ENCODE data around the gene CMTR1. TPM values are rescaled to one million over a fixed set of nuclear protein-coding genes. Genes with fewer than 3 reads are reported as not detected.
"Not testable (repeated sequence)": the region's sequence is repeated elsewhere in the genome, so short reads cannot be mapped to it uniquely, and the experiment has no call there.

The CMTR1 gene, protein sequence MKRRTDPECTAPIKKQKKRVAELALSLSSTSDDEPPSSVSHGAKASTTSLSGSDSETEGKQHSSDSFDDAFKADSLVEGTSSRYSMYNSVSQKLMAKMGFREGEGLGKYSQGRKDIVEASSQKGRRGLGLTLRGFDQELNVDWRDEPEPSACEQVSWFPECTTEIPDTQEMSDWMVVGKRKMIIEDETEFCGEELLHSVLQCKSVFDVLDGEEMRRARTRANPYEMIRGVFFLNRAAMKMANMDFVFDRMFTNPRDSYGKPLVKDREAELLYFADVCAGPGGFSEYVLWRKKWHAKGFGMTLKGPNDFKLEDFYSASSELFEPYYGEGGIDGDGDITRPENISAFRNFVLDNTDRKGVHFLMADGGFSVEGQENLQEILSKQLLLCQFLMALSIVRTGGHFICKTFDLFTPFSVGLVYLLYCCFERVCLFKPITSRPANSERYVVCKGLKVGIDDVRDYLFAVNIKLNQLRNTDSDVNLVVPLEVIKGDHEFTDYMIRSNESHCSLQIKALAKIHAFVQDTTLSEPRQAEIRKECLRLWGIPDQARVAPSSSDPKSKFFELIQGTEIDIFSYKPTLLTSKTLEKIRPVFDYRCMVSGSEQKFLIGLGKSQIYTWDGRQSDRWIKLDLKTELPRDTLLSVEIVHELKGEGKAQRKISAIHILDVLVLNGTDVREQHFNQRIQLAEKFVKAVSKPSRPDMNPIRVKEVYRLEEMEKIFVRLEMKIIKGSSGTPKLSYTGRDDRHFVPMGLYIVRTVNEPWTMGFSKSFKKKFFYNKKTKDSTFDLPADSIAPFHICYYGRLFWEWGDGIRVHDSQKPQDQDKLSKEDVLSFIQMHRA
- 10 to 100 TPM; 53.3 to 55.2 TPM for total RNA-seq

DNA sequence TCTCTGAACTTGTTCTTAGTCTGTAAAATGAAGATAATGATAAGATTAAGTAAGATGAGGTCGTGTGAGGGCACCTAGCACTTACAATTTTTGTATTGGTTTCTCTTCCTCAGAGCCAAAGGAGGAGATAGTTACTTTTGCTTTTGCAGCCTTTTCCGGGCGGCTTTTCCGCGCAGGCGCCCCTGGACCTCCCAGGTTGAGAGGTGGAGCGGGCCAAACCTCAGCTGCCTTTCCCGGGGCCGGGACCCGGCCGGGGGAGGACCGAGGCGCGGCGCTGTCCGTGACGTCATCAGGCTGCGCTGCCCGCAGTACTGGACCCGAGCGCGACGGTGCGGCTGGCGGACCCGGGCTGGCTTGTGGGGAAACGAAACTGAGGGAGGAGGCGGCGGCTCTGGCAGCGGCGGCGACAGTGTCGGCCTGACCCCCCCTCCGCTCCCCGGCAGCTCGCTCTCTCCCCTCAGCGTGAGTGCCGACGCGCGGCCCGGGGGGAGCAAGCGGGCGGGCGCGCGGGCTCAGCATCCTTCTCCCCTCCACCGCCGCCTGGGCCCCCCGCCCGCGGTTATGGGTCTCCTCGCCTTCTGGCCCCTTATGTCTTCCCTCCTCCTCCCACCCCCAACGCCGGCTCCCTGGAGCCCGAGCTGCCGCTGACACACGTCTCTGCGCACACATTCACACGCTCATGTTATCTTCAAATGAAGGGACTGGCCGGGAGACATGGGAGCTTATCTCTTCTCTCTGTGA is at the start of gene CMTR1:
TSS of gene CMTR1 (plus strand) at position 306 of the 741 bp plus-strand sequence. CDS start 2,409 bp downstream, outside the sequence.
- H3K4me1 Mint-ChIP-seq = peaks cover 33% of the 10 kb centered on the region
- peak within 1 kb of the TSS; percentile 95 for H3K4me3 Mint-ChIP-seq
- H3K9me3 Mint-ChIP-seq = no peaks in the 10 kb centered on the region
- H3K27me3 Mint-ChIP-seq = no peaks in the 10 kb centered on the region
- peaks cover 9% of the 10 kb centered on the region for H3K36me3 Mint-ChIP-seq
- DNase-seq = peak; percentile 98
- peak within 1 kb of the TSS; percentile 98 for H3K27ac Mint-ChIP-seq

GRCh38 chr6:37388578-37388977 is 44.4 kb upstream of the CMTR1 start:
- H3K4me1 Mint-ChIP-seq = no peaks in the 10 kb centered on the region
- DNase-seq = no peak
- H3K36me3 Mint-ChIP-seq = peaks cover 1% of the 10 kb centered on the region
- no peaks in the 10 kb centered on the region for H3K27me3 Mint-ChIP-seq
- H3K4me3 Mint-ChIP-seq = no peak overlapping the region
- no peak overlapping the region for H3K27ac Mint-ChIP-seq
- no peaks in the 10 kb centered on the region for H3K9me3 Mint-ChIP-seq

GRCh38 chr6:37389857-37390256 is 43.2 kb upstream of the CMTR1 start:
- H3K4me1 Mint-ChIP-seq = no peaks in the 10 kb centered on the region
- H3K36me3 Mint-ChIP-seq = peaks cover 1% of the 10 kb centered on the region
- DNase-seq = no peak
- no peak overlapping the region for H3K4me3 Mint-ChIP-seq
- no peaks in the 10 kb centered on the region for H3K9me3 Mint-ChIP-seq
- no peak overlapping the region for H3K27ac Mint-ChIP-seq
- no peaks in the 10 kb centered on the region for H3K27me3 Mint-ChIP-seq

- H3K9me3 Mint-ChIP-seq = no peaks in the 10 kb centered on the region
Observed at GRCh38 chr6:37391120-37391519, 41.9 kb upstream of the CMTR1 start.

DNA sequence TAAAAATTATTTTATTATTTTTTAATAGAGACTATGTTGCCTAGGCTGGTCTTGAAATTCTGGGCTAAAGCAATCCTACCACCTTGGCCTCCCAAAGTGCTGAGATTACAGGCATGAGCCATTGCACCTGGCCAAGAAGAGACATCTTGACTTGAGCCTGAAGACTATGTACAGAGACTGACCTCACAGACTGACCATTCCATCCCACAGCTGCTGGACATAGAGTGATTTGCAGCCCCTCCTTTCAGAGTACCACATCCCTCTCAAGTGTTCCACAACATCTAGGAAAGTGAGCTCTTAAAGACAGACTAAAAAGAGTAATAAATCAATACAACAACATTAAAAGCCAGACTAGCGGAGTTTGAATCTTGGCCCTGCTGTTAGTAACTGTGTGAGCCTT is 40.2 kb upstream of the CMTR1 start:
- no peak overlapping the region for H3K4me3 Mint-ChIP-seq
- H3K4me1 Mint-ChIP-seq = no peaks in the 10 kb centered on the region
- H3K27ac Mint-ChIP-seq = no peak overlapping the region
- no peaks in the 10 kb centered on the region for H3K36me3 Mint-ChIP-seq
- no peaks in the 10 kb centered on the region for H3K27me3 Mint-ChIP-seq
- DNase-seq = no peak
- H3K9me3 Mint-ChIP-seq = no peaks in the 10 kb centered on the region

More at GRCh38 chr6:37391120-37391519, 41.9 kb upstream of the CMTR1 start:
- Mint-ChIP-seq H3K27ac (no peak overlapping the region), H3K4me1 (no peaks in the 10 kb centered on the region), H3K36me3 (peaks cover 1% of the 10 kb centered on the region), H3K4me3 (no peak overlapping the region), H3K27me3 (no peaks in the 10 kb centered on the region)
- no peak for DNase-seq

DNA sequence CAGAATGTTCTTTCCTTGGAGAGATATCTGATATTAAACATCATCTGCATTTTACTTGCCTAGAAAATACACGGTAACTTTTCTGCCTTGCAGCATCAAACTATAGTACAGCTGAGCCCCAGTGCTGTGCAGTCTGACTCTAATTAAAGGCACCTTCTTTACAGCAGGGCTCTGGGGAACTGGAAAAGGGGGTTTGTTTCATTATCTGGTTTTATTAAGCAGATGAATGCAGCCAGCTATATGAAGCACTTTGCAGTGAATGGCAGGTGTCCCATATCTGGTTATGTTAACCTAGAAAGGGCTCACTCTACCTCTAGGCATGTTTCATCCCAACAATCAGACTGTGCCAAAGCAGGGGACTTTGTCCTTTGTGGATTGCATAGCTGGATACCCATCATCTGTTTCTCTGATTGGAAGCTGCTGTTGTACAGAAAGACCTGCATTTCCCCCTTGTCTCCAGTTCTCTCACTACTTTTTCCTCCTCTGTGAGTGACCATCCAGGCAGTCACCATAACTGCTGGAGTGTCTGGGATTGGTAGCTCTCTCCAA is 39.6 kb upstream of the CMTR1 start:
- H3K4me1 Mint-ChIP-seq = no peaks in the 10 kb centered on the region
- no peak overlapping the region for H3K27ac Mint-ChIP-seq
- no peaks in the 10 kb centered on the region for H3K36me3 Mint-ChIP-seq
- H3K27me3 Mint-ChIP-seq = no peaks in the 10 kb centered on the region
- no peaks in the 10 kb centered on the region for H3K9me3 Mint-ChIP-seq
- DNase-seq = no peak
- H3K4me3 Mint-ChIP-seq = no peak overlapping the region

- no peaks in the 10 kb centered on the region for H3K36me3 Mint-ChIP-seq
- no peaks in the 10 kb centered on the region for H3K4me1 Mint-ChIP-seq
- no peak overlapping the region for H3K27ac Mint-ChIP-seq
- H3K4me3 Mint-ChIP-seq = no peak overlapping the region
- H3K9me3 Mint-ChIP-seq = no peaks in the 10 kb centered on the region
- no peak for DNase-seq
- H3K27me3 Mint-ChIP-seq = no peaks in the 10 kb centered on the region
Observed at GRCh38 chr6:37396571-37397180, 36.3 kb upstream of the CMTR1 start.

DNA sequence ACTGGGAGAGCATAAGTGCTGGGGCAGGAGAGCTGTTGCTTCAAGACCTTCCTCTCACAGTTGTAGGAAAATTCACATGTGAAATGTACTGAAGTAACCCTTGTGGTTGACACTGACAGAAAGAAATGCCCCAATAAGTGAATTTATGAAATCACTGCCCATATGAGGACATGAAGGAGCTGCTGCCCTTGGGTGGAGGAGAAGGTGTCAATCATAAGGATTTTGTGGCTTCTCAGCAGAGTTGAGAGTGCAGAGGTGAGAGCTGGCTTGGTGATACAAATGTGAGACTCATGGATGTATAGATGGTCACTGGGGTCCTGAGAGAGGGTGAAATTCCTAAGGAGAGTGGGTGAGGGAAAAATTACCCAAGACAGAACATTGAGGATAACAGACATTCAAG is 33.9 kb upstream of the CMTR1 start:
- Mint-ChIP-seq H3K27me3 (no peaks in the 10 kb centered on the region), H3K27ac (no peak overlapping the region)

GRCh38 chr6:37399795-37400490 is 33.1 kb upstream of the CMTR1 start:
- no peaks in the 10 kb centered on the region for H3K36me3 Mint-ChIP-seq
- H3K27ac Mint-ChIP-seq = no peak overlapping the region
- DNase-seq = no peak
- H3K4me3 Mint-ChIP-seq = no peak overlapping the region
- no peaks in the 10 kb centered on the region for H3K4me1 Mint-ChIP-seq
- no peaks in the 10 kb centered on the region for H3K27me3 Mint-ChIP-seq
- H3K9me3 Mint-ChIP-seq = no peaks in the 10 kb centered on the region

More for the DNA sequence above, 33.9 kb upstream of the CMTR1 start:
- DNase-seq = no peak
- H3K4me3 Mint-ChIP-seq = no peak overlapping the region
- no peaks in the 10 kb centered on the region for H3K4me1 Mint-ChIP-seq
- H3K36me3 Mint-ChIP-seq = no peaks in the 10 kb centered on the region
- H3K9me3 Mint-ChIP-seq = no peaks in the 10 kb centered on the region

- H3K36me3 Mint-ChIP-seq, H3K9me3 Mint-ChIP-seq, H3K4me3 Mint-ChIP-seq, H3K27me3 Mint-ChIP-seq, H3K4me1 Mint-ChIP-seq, H3K27ac Mint-ChIP-seq, DNase-seq: not testable (repeated sequence)
Observed at GRCh38 chr6:37401658-37402057, 31.4 kb upstream of the CMTR1 start.

DNA sequence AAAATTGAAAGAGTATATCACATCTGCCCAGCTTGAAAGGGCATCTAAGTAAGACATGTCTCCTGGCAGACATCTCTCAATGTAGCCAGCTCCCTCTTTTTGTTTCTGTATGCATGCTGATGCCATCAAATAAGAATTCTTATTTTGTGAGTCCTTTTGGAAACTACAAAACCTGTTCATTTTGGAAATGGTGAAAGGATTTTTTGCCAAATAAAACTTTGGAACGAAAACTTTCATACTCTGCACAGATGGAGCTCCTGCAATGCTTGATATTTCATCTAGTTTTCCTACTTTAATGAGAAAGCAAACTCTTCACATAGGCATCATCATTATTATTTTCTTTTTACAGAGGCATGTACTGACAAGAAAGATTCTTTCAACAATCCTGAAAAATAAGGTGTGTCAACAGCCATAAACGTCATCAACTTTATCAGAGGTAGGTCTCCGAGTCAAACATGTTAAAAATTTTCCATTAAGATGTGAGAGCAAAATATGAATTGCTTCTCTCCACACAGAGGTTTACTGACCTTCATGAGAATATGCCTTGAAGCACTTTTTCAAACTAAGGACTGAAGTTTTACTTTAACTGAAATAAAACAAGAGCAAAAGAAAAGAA is 26.2 kb upstream of the CMTR1 start:
- no peaks in the 10 kb centered on the region for H3K36me3 Mint-ChIP-seq
- no peak for DNase-seq
- no peaks in the 10 kb centered on the region for H3K4me1 Mint-ChIP-seq
- no peaks in the 10 kb centered on the region for H3K27me3 Mint-ChIP-seq
- H3K27ac Mint-ChIP-seq = no peak overlapping the region
- H3K9me3 Mint-ChIP-seq = no peaks in the 10 kb centered on the region
- H3K4me3 Mint-ChIP-seq = no peak overlapping the region

- H3K9me3 Mint-ChIP-seq = no peaks in the 10 kb centered on the region
- H3K27me3 Mint-ChIP-seq = no peaks in the 10 kb centered on the region
- no peak overlapping the region for H3K4me3 Mint-ChIP-seq
- DNase-seq = no peak
- no peak overlapping the region for H3K27ac Mint-ChIP-seq
- no peaks in the 10 kb centered on the region for H3K36me3 Mint-ChIP-seq
- H3K4me1 Mint-ChIP-seq = no peaks in the 10 kb centered on the region
Observed at GRCh38 chr6:37407948-37408347, 25.1 kb upstream of the CMTR1 start.

- Mint-ChIP-seq H3K27me3 (no peaks in the 10 kb centered on the region), H3K27ac (no peak overlapping the region), H3K36me3 (no peaks in the 10 kb centered on the region), H3K4me3 (no peak overlapping the region), H3K9me3 (no peaks in the 10 kb centered on the region), H3K4me1 (no peaks in the 10 kb centered on the region)
- no peak for DNase-seq
Observed at GRCh38 chr6:37409501-37409900, 23.5 kb upstream of the CMTR1 start.

DNA sequence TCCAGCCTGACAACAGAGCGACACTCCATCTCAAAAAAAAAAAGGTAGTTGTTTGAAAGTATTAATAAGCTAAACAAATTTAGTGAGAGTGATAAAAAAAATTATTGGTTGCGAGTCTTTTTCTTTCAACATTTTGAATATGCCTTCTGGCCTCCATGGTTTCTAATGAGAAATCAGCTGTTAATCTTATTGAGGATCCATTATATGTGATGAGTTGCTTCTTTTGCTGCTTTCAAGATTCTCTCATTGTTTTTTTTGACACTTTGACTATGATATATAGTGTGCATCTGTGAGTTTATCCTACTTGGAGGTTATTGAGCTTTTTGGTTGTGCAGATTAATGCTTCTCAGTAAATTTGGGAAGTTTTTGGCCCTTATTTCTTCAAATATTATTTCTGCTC is 15.6 kb upstream of the CMTR1 start:
- H3K9me3 Mint-ChIP-seq = peaks cover 1% of the 10 kb centered on the region
- H3K4me1 Mint-ChIP-seq = no peaks in the 10 kb centered on the region
- no peaks in the 10 kb centered on the region for H3K36me3 Mint-ChIP-seq
- no peak for DNase-seq
- H3K27ac Mint-ChIP-seq = no peak overlapping the region
- no peak overlapping the region for H3K4me3 Mint-ChIP-seq
- peaks cover 4% of the 10 kb centered on the region for H3K27me3 Mint-ChIP-seq
